ENCODE data around the gene RAB31. TPM values are rescaled to one million over a fixed set of nuclear protein-coding genes. Genes with fewer than 3 reads are reported as not detected.

RAB31 gene
- total and polyA plus RNA-seq, 2 of the 13 experiments (the other 11 are each of a cell fraction or from before 2014, with no cell fraction given): 1.1 to 1.7 TPM

GRCh38 chr18:9708057-9708433 is at the start of gene RAB31 (continued):
- no peak for TF ChIP-seq MAZ (IDR thresholded peaks at IDR 0.05; ENCODE audit: borderline replicate concordance, low read depth, low read length)
- TF ChIP-seq MAZ (CRISPR knock-in tag; IDR thresholded peaks at IDR 0.05; ENCODE audit: low read depth): 0 out of 2 replicates have a peak, but pooled peaks have one; percentile 26

- Histone ChIP-seq H3K9me3 (ENCODE audit: low read length) (no peaks in the 10 kb centered on the region), H4K20me1 (ENCODE audit: insufficient read depth, low read length) (no peaks in the 10 kb centered on the region), H3K27me3 (ENCODE audit: control insufficient read depth in 1 of 2, insufficient read depth in 2 of 2, low read length in 2 of 2) (peaks cover 0 to 3% of the 10 kb centered on the region in 2 experiments; a peak in 1 of 5 replicates), H3K4me2 (ENCODE audit: low read depth, low read length) (no peak overlapping the region), H3K36me3 (replicated peaks in 1 of 2; ENCODE audit: control insufficient read depth in 1 of 2, insufficient read depth in 2 of 2, low read length in 2 of 2) (no peaks in the 10 kb centered on the region), H3K4me1 (ENCODE audit: insufficient read depth, low read length) (peaks cover 3% of the 10 kb centered on the region), H3K9ac (ENCODE audit: insufficient read depth, low read depth, low read length) (no peak overlapping the region), H2AFZ (ENCODE audit: low read length) (no peak overlapping the region), H3K27ac (ENCODE audit: extremely low read length, insufficient read depth, low read length) (no peak overlapping the region), H3K4me3 (replicated peaks in 1 of 3; ENCODE audit: insufficient read depth in 1 of 3, low read depth in 2 of 3, low read length in 3 of 3) (no peak overlapping the region), H3K79me2 (ENCODE audit: insufficient read depth, low read length) (no peaks in the 10 kb centered on the region)
- intact Hi-C loops (cut with micrococcal nuclease; ENCODE audit: unreplicated experiment) (no loop called here), in situ Hi-C loops (cut with HindIII; ENCODE audit: extremely low pct_ligation_motif_present, low pct_unique_long_range_greater_than_20kb) (no loop called here)
- CTCF ChIA-PET (ENCODE audit: low intra/inter-chr PET ratio, low total read pairs): no interaction called here
- 63% methylated on average over 20 of the region's 24 CpGs for WGBS (ENCODE audit: low lambda C conversion rate)
- no TSS peak for BruUV-seq (replicated peaks)
- POLR2A ChIA-PET: no interaction called here
- no peak for DNase-seq (ENCODE audit: low spot score)
- TF ChIP-seq ZNF616 (CRISPR knock-in tag; IDR thresholded peaks at IDR 0.05; ENCODE audit: low read depth) (no peak), ELF3 (CRISPR knock-in tag; IDR thresholded peaks at IDR 0.05) (no peak), ZNF567 (CRISPR knock-in tag; IDR thresholded peaks at IDR 0.05; ENCODE audit: borderline replicate concordance) (no peak), ZNF180 (CRISPR knock-in tag; IDR thresholded peaks at IDR 0.05; ENCODE audit: borderline replicate concordance, low read depth) (no peak), ZFP91 (CRISPR knock-in tag; IDR thresholded peaks at IDR 0.05; ENCODE audit: borderline replicate concordance) (no peak), KDM5A (IDR thresholded peaks at IDR 0.05; ENCODE audit: borderline replicate concordance, low read length) (no peak), ZNF780A (CRISPR knock-in tag; IDR thresholded peaks at IDR 0.05) (no peak), XRCC5 (optimal IDR thresholded peaks at IDR 0.05; ENCODE audit: low read length) (no peak), ZNF562 (CRISPR knock-in tag; IDR thresholded peaks at IDR 0.05; ENCODE audit: borderline replicate concordance) (no peak), ZNF83 (CRISPR knock-in tag; IDR thresholded peaks at IDR 0.05; ENCODE audit: borderline replicate concordance) (no peak), ZNF17 (CRISPR knock-in tag; IDR thresholded peaks at IDR 0.05) (no peak), ZNF761 (CRISPR knock-in tag; conservative IDR thresholded peaks at IDR 0.05) (no peak), NR2F1 (CRISPR knock-in tag; IDR thresholded peaks at IDR 0.05) (no peak), KDM4B (CRISPR knock-in tag; IDR thresholded peaks at IDR 0.05) (no peak)
- TF ChIP-seq, protein P1, sequence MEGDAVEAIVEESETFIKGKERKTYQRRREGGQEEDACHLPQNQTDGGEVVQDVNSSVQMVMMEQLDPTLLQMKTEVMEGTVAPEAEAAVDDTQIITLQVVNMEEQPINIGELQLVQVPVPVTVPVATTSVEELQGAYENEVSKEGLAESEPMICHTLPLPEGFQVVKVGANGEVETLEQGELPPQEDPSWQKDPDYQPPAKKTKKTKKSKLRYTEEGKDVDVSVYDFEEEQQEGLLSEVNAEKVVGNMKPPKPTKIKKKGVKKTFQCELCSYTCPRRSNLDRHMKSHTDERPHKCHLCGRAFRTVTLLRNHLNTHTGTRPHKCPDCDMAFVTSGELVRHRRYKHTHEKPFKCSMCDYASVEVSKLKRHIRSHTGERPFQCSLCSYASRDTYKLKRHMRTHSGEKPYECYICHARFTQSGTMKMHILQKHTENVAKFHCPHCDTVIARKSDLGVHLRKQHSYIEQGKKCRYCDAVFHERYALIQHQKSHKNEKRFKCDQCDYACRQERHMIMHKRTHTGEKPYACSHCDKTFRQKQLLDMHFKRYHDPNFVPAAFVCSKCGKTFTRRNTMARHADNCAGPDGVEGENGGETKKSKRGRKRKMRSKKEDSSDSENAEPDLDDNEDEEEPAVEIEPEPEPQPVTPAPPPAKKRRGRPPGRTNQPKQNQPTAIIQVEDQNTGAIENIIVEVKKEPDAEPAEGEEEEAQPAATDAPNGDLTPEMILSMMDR (CRISPR knock-in tag; IDR thresholded peaks at IDR 0.05): no peak
- no peak for FAIRE-seq
- ATAC-seq: no peak
These were observed 48.4 kb upstream of the RAB31 start for GRCh38 chr18:9659499-9660375.
